OCI-LY1 (cell line): ENCODE results near the gene PTX4.

ENCODE experiments used
- CTCF ChIP-seq: fragments of 200-600 bp; sonication (generic), shearing (Covaris generic); IDR thresholded peaks from 2 replicates; pipeline ENCODE4 v1.5.1; 2017; ENCODE audit warnings: mild to moderate bottlenecking, antibody characterized with exemption, low read length, moderate library complexity, mixed read lengths
- EZH2 ChIP-seq: fragments of 200-600 bp; sonication (generic), shearing (Covaris generic); IDR thresholded peaks from 2 replicates; pipeline ENCODE4 v1.8.0; 2017; ENCODE audit warnings: borderline replicate concordance, mixed run types, mild to moderate bottlenecking, antibody characterized with exemption, low read length, moderate library complexity, mixed read lengths

- TF ChIP-seq CTCF (no peak), EZH2 (no peak)
Observed at GRCh38 chr16:1524366-1524765, 35.6 kb upstream of the PTX4 start.
